H1 (cell line): ENCODE results near the gene STARD3. TPM values are rescaled to one million over a fixed set of nuclear protein-coding genes. Genes with fewer than 3 reads are reported as not detected.

Experiments
- CTCF ChIA-PET: fragments of 300-600 bp; sonication (Branson Sonifier 250); formaldehyde crosslinking; loops from one replicate; lab custom pipeline; 2021; ENCODE audit not compliant: partially characterized antibody; lab: Charles Lee
- POLR2A ChIA-PET: fragments of 300-600 bp; sonication (Branson Sonifier 250); formaldehyde crosslinking; loops from one replicate; lab custom pipeline; 2021; ENCODE audit warnings: inconsistent platforms; ENCODE audit not compliant: partially characterized antibody; lab: Charles Lee
- DNase-seq, 2 experiments: peaks; one replicate each; pipeline versions ENCODE4 v3.0.0 to v3.0.0-alpha.2; 2010 to 2022; ENCODE audit warnings: low spot score in 2 of 2, low read depth in 1 of 2, mixed read lengths in 1 of 2
- FAIRE-seq: peaks from 2 replicates; lab custom pipeline; 2011; peaks lifted over from hg19 to GRCh38; lab: Jason Lieb, UNC
- H2AFZ ChIP-seq: 2 replicates; pipeline ENCODE4 v1.8.1; 2012; ENCODE audit warnings: low read length, inconsistent platforms
- H2AK5ac ChIP-seq: 2 replicates; pipeline ENCODE4 v1.6.1; 2013; ENCODE audit warnings: low read depth, low read length
- H2BK120ac ChIP-seq: replicated peaks from 2 replicates; pipeline ENCODE3; 2013; ENCODE audit warnings: low read depth, low read length, inconsistent platforms
- H2BK12ac ChIP-seq: 2 replicates; pipeline ENCODE4 v1.6.1; 2013; ENCODE audit warnings: low read depth, low read length
- H2BK15ac ChIP-seq: 2 replicates; pipeline ENCODE4 v1.6.1; 2013; ENCODE audit warnings: low read length
- H2BK20ac ChIP-seq: 2 replicates; pipeline ENCODE4 v1.6.1; 2013; ENCODE audit warnings: low read length
- H2BK5ac ChIP-seq: 2 replicates; pipeline ENCODE4 v1.6.1; 2013; ENCODE audit warnings: low read depth, low read length
- H3K14ac ChIP-seq: 2 replicates; pipeline ENCODE4 v1.6.1; 2013; ENCODE audit warnings: inconsistent platforms; ENCODE audit not compliant: insufficient read length
- H3K18ac ChIP-seq: 2 replicates; pipeline ENCODE4 v1.6.1; 2013; ENCODE audit warnings: low read length; ENCODE audit errors: extremely low read depth
- H3K23ac ChIP-seq: 2 replicates; pipeline ENCODE4 v1.6.1; 2013; ENCODE audit warnings: inconsistent platforms; ENCODE audit not compliant: insufficient read length
- H3K23me2 ChIP-seq: 2 replicates; pipeline ENCODE4 v1.6.1; 2013; ENCODE audit warnings: low read depth, low read length
- H3K27ac ChIP-seq: 2 replicates; pipeline ENCODE4 v1.6.1; 2011; ENCODE audit warnings: low read depth, low read length, inconsistent platforms
- H3K27me3 ChIP-seq, 4 experiments: replicated peaks in 1 of 4; 1 replicate in 1 of 4; 2 replicates in 3 of 4; pipeline versions ENCODE4 v1.6.1 to v1.8.1; 2011 to 2013; ENCODE audit warnings: low read length in 3 of 4, mild to moderate bottlenecking in 3 of 4, inconsistent platforms in 2 of 4, mixed read lengths in 2 of 4, moderate library complexity in 1 of 4; ENCODE audit not compliant: control insufficient read depth in 3 of 4, insufficient read depth in 3 of 4; ENCODE audit errors: extremely low read depth in 1 of 4
- H3K36me3 ChIP-seq, 4 experiments: 2 replicates each; pipeline versions ENCODE4 v1.6.1 to v1.8.1; 2011 to 2013; ENCODE audit warnings: mild to moderate bottlenecking in 4 of 4, low read length in 3 of 4, moderate library complexity in 2 of 4, control low read depth in 1 of 4, inconsistent platforms in 1 of 4; ENCODE audit not compliant: insufficient read depth in 4 of 4, control insufficient read depth in 2 of 4
- H3K4ac ChIP-seq: replicated peaks from 2 replicates; pipeline ENCODE3; 2013; ENCODE audit warnings: low read length, low read depth, mixed read lengths, inconsistent platforms; ENCODE audit not compliant: insufficient read length
- H3K4me1 ChIP-seq, 4 experiments: replicated peaks in 1 of 4; 1 replicate in 1 of 4; 2 replicates in 3 of 4; pipeline versions ENCODE4 v1.6.1 to v1.8.1; 2011 to 2013; ENCODE audit warnings: low read length in 3 of 4, inconsistent platforms in 2 of 4, mixed read lengths in 1 of 4; ENCODE audit not compliant: insufficient read depth in 4 of 4, control insufficient read depth in 3 of 4
- H3K4me2 ChIP-seq, 2 experiments: 2 replicates each; pipeline versions ENCODE4 v1.6.1 to v1.8.1; 2011 to 2013; ENCODE audit warnings: low read depth in 2 of 2, low read length in 2 of 2, control low read depth in 1 of 2, inconsistent platforms in 1 of 2, mild to moderate bottlenecking in 1 of 2; ENCODE audit not compliant: insufficient read depth in 1 of 2
- H3K4me3 ChIP-seq, 4 experiments: fragments of 200-600, 300-600 bp in 1 of 4; sonication (generic), shearing (Covaris generic), sonication (Bioruptor Twin) in 1 of 4; 2 replicates each; pipeline versions ENCODE4 v1.5.1 to v1.8.1; 2011 to 2016; ENCODE audit warnings: low read length in 4 of 4, low read depth in 3 of 4, control low read depth in 2 of 4, inconsistent platforms in 2 of 4, mild to moderate bottlenecking in 2 of 4, mixed read lengths in 1 of 4, moderate library complexity in 1 of 4; ENCODE audit not compliant: insufficient read depth in 2 of 4; ENCODE audit errors: extremely low read depth in 1 of 4
- H3K56ac ChIP-seq: replicated peaks from 2 replicates; pipeline ENCODE3; 2013; ENCODE audit warnings: low read depth, mild to moderate bottlenecking, mixed read lengths, low read length, inconsistent platforms; ENCODE audit not compliant: insufficient read length
- H3K79me1 ChIP-seq: 2 replicates; pipeline ENCODE4 v1.6.1; 2013; ENCODE audit warnings: low read depth, low read length, control low read depth
- H3K79me2 ChIP-seq, 2 experiments: 2 replicates each; pipeline versions ENCODE4 v1.6.1 to v1.8.1; 2012 to 2013; ENCODE audit warnings: low read length in 2 of 2, mild to moderate bottlenecking in 2 of 2, inconsistent platforms in 1 of 2; ENCODE audit not compliant: insufficient read depth in 2 of 2, control insufficient read depth in 1 of 2
- H3K9ac ChIP-seq, 4 experiments: replicated peaks in 1 of 4; 1 replicate in 1 of 4; 2 replicates in 3 of 4; pipeline versions ENCODE4 v1.6.1 to v1.8.1; 2011 to 2013; ENCODE audit warnings: low read depth in 3 of 4, low read length in 3 of 4, control low read depth in 2 of 4, mild to moderate bottlenecking in 2 of 4, moderate library complexity in 2 of 4, inconsistent platforms in 1 of 4; ENCODE audit errors: extremely low read depth in 1 of 4
- H3K9me3 ChIP-seq, 2 experiments: 2 replicates each; pipeline versions ENCODE4 v1.6.1 to v1.8.1; 2012 to 2013; ENCODE audit warnings: mild to moderate bottlenecking in 2 of 2, moderate library complexity in 2 of 2, control low read depth in 1 of 2, inconsistent platforms in 1 of 2, low read depth in 1 of 2, low read length in 1 of 2, mixed read lengths in 1 of 2; ENCODE audit not compliant: insufficient read depth in 2 of 2
- H4K20me1 ChIP-seq, 2 experiments: replicated peaks in 1 of 2; 2 replicates each; pipeline versions ENCODE3 to v1.8.1; 2011 to 2013; ENCODE audit warnings: inconsistent platforms in 2 of 2, low read length in 2 of 2, mild to moderate bottlenecking in 1 of 2; ENCODE audit not compliant: insufficient read depth in 2 of 2, control insufficient read depth in 1 of 2
- H4K5ac ChIP-seq: 2 replicates; pipeline ENCODE4 v1.6.1; 2013; ENCODE audit warnings: low read length, low read depth, mixed read lengths, inconsistent platforms; ENCODE audit not compliant: insufficient read length
- H4K8ac ChIP-seq: 2 replicates; pipeline ENCODE4 v1.8.0; 2013; ENCODE audit warnings: mild to moderate bottlenecking, moderate library complexity, low read length, inconsistent platforms; ENCODE audit not compliant: insufficient read depth; ENCODE audit errors: extremely low read depth
- H4K91ac ChIP-seq: replicated peaks from 2 replicates; pipeline ENCODE3; 2013; ENCODE audit warnings: low read length, mixed read lengths, inconsistent platforms; ENCODE audit not compliant: insufficient read length
- BACH1 ChIP-seq: IDR thresholded peaks from 2 replicates; pipeline ENCODE4 v1.6.1; 2012; ENCODE audit warnings: low read length, improper control_type of control experiment
- CEBPB ChIP-seq: IDR thresholded peaks from 2 replicates; pipeline ENCODE4 v1.6.1; 2012; ENCODE audit warnings: low read depth, low read length
- EZH2 ChIP-seq: fragments of 200-600 bp; sonication (generic); IDR thresholded peaks from 2 replicates; pipeline ENCODE4 v1.7.1; 2012; ENCODE audit warnings: low read depth, mild to moderate bottlenecking, moderate library complexity, low read length, inconsistent platforms; ENCODE audit not compliant: severe bottlenecking
- JUN ChIP-seq: IDR thresholded peaks from 2 replicates; pipeline ENCODE4 v1.6.1; 2011; ENCODE audit warnings: low read depth, mild to moderate bottlenecking, improper control_type of control experiment, low read length
- MAFK ChIP-seq: IDR thresholded peaks from 2 replicates; pipeline ENCODE4 v1.6.1; 2012; ENCODE audit warnings: low read depth, mild to moderate bottlenecking, improper control_type of control experiment, low read length
- YY1 ChIP-seq: IDR thresholded peaks from 2 replicates; pipeline ENCODE4 v1.6.1; 2011; ENCODE audit warnings: low read depth, mild to moderate bottlenecking, low read length
- WGBS, 2 experiments: shearing (Covaris generic) in 1 of 2; methylation state at CpG; one replicate each; pipeline versions ENCODE4 v1.1.6 to v1.1.7; 2013 to 2015; ENCODE audit warnings: low lambda C conversion rate in 2 of 2, mixed read lengths in 2 of 2, inconsistent platforms in 1 of 2, low coverage in 1 of 2, missing lambda C conversion rate in 1 of 2; ENCODE audit not compliant: insufficient replicate concordance in 2 of 2, insufficient coverage in 1 of 2, insufficient read length in 1 of 2; ENCODE audit errors: extremely low coverage in 1 of 2, missing lambda C conversion rate in 1 of 2; 5-methylcytosine and 5-hydroxymethylcytosine counted together
- polyA plus RNA-seq, 7 experiments: library from polyadenylated mRNA; depleted of rRNA in 3 of 7; stranded (reverse) in 5 of 7; unstranded in 2 of 7; fragments of >200 nt in 5 of 7; fragments of 200-250 nt in 2 of 7; gene quantifications; 1 replicate in 5 of 7; 2 replicates in 1 of 7; 4 replicates in 1 of 7; pipeline versions ENCODE4 v1.2.1 to v1.2.3, GENCODE V29; 2011 to 2013; ENCODE audit warnings: missing spikeins in 2 of 7, mixed read lengths in 2 of 7
- total RNA-seq: library from RNA; stranded (reverse); fragmentation: NEBNext Ultra II Directional; extraction: Animal tissue kit (Norgen Biotek cat#: 25700); gene quantifications from 2 replicates; pipeline ENCODE4 v1.2.1, GENCODE V29; 2021

Gene STARD3
- total and polyA plus RNA-seq, 2 of the 8 experiments (the other 6 are each of a cell fraction or from before 2014, with no cell fraction given), result 47.6 to 80.3 TPM

- H2AFZ ChIP-seq, result no peak overlapping the region
- 0 out of 2 replicates have a peak, but pooled peaks cover 2% of the 10 kb centered on the region for H3K79me1 ChIP-seq
- no peak overlapping the region for H3K23ac ChIP-seq
- H3K4me2 ChIP-seq, result peak overlapping the region; percentile 84 to 86; a peak in 3 of 4 replicates
- peak overlapping the region in 1 of 4 experiments; percentile 75; a peak in 2 of 8 replicates for H3K4me3 ChIP-seq
- CTCF ChIA-PET, result interaction anchor here (1.2 to 49.2 kb wide), 11 partner anchors 6 to 130 kb away, joined by 3 to 1885 read pairs (median 7); partner anchors contain the start of genes ERBB2, PGAP3, PNMT and PPP1R1B
- 0 out of 2 replicates have a peak overlapping the region, but pooled peaks have one; percentile 53 for H2BK5ac ChIP-seq
- peaks cover 8 to 54% (median 42%) of the 10 kb centered on the region in 4 experiments for H3K4me1 ChIP-seq
- WGBS, 2 experiments, result 73% methylated on average over 7 of the region's 10 CpGs; no CpG with 5 or more reads in 1 of the 2 experiments
- peak overlapping the region; percentile 60 for H3K18ac ChIP-seq
- H3K23me2 ChIP-seq, result peaks cover 12% of the 10 kb centered on the region
- TF ChIP-seq JUN (no peak), MAFK (no peak), EZH2 (no peak), YY1 (no peak), CEBPB (no peak), BACH1 (no peak)
- H3K79me2 ChIP-seq, result no peaks in the 10 kb centered on the region
- peak overlapping the region; percentile 83 for H3K4ac ChIP-seq
- DNase-seq (no peak), FAIRE-seq (no peak)
- no peak overlapping the region; the same call in 1 of the 2 replicates for H2AK5ac ChIP-seq
- no peak overlapping the region for H3K27ac ChIP-seq
- no peak overlapping the region for H4K8ac ChIP-seq
- H3K56ac ChIP-seq, result no peak overlapping the region
- H4K20me1 ChIP-seq, result peaks cover 0 to 1% of the 10 kb centered on the region in 2 experiments
- POLR2A ChIA-PET, result interaction anchor here (0.7 to 2.0 kb wide), 7 partner anchors 11 to 102 kb away, joined by 3 to 10 read pairs (median 3); partner anchors contain the start of gene MIEN1
- H2BK120ac ChIP-seq, result no peak overlapping the region
- no peaks in the 10 kb centered on the region for H3K36me3 ChIP-seq
- no peak overlapping the region for H3K14ac ChIP-seq
- H3K9me3 ChIP-seq, result no peaks in the 10 kb centered on the region
- H2BK20ac ChIP-seq, result peak overlapping the region; percentile 80; the same call in 1 of the 2 replicates
- H2BK15ac ChIP-seq, result peak overlapping the region; percentile 88; the same call in 1 of the 2 replicates
- H3K9ac ChIP-seq, result no peak overlapping the region
- peak overlapping the region; percentile 75; the same call in 1 of the 2 replicates for H2BK12ac ChIP-seq
- H3K27me3 ChIP-seq, result peaks cover 2 to 39% (median 32%) of the 10 kb centered on the region in 4 experiments
- no peak overlapping the region for H4K5ac ChIP-seq
- H4K91ac ChIP-seq, result peak overlapping the region; percentile 69
These were observed 8.1 kb upstream of the STARD3 start for GRCh38 chr17:39628655-39629493.
